Measurements from ENCODE around the gene MRC1. TPM values are rescaled to one million over a fixed set of nuclear protein-coding genes. Genes with fewer than 3 reads are reported as not detected.

Gene MRC1
- not detected for polyA plus RNA-seq

- Mint-ChIP-seq H3K4me1 (peaks cover 0 to 9% (median 0%) of the 10 kb centered on the region in 3 donors), H3K27ac (no peak within 1 kb of the TSS), H3K9me3 (no peaks in the 10 kb centered on the region), H3K4me3 (peak within 1 kb of the TSS in 1 of 4 donors; percentile 37), H3K36me3 (no peaks in the 10 kb centered on the region), H3K27me3 (peaks cover 28% of the 10 kb centered on the region)
These were observed at the start of gene MRC1 for GRCh38 chr10:17808971-17809841. TSS of gene MRC1 (plus strand) at chr10:17809348. CDS start at chr10:17809466, 118 bp downstream.

GRCh38 chr10:17764142-17764541, 45.0 kb upstream of the MRC1 start:
- no peaks in the 10 kb centered on the region for H3K4me1 Mint-ChIP-seq
- no peak overlapping the region for H3K27ac Mint-ChIP-seq
- peaks cover 0 to 4% (median 2%) of the 10 kb centered on the region in 3 donors for H3K9me3 Mint-ChIP-seq
- H3K36me3 Mint-ChIP-seq = peaks cover 4% of the 10 kb centered on the region
- H3K4me3 Mint-ChIP-seq = no peak overlapping the region
- peaks cover under 1% of the 10 kb centered on the region for H3K27me3 Mint-ChIP-seq

GRCh38 chr10:17765602-17766001, 43.5 kb upstream of the MRC1 start:
- Mint-ChIP-seq H3K4me1 (no peaks in the 10 kb centered on the region), H3K27ac (no peak overlapping the region), H3K4me3 (no peak overlapping the region), H3K27me3 (peaks cover 3% of the 10 kb centered on the region), H3K36me3 (peaks cover 1% of the 10 kb centered on the region), H3K9me3 (peaks cover 0 to 4% (median 2%) of the 10 kb centered on the region in 3 donors)

GRCh38 chr10:17766731-17767130, 42.4 kb upstream of the MRC1 start:
- no peak overlapping the region for H3K4me3 Mint-ChIP-seq
- H3K27me3 Mint-ChIP-seq = peaks cover 3% of the 10 kb centered on the region
- peaks cover 0 to 2% (median 2%) of the 10 kb centered on the region in 3 donors for H3K9me3 Mint-ChIP-seq
- H3K27ac Mint-ChIP-seq = no peak overlapping the region
- H3K36me3 Mint-ChIP-seq = no peaks in the 10 kb centered on the region
- no peaks in the 10 kb centered on the region for H3K4me1 Mint-ChIP-seq

GRCh38 chr10:17768496-17768895, 40.7 kb upstream of the MRC1 start:
- H3K27ac Mint-ChIP-seq = no peak overlapping the region
- peaks cover 3% of the 10 kb centered on the region for H3K27me3 Mint-ChIP-seq
- peaks cover 0 to 2% (median 2%) of the 10 kb centered on the region in 3 donors for H3K9me3 Mint-ChIP-seq
- H3K36me3 Mint-ChIP-seq = no peaks in the 10 kb centered on the region
- no peaks in the 10 kb centered on the region for H3K4me1 Mint-ChIP-seq
- no peak overlapping the region for H3K4me3 Mint-ChIP-seq

GRCh38 chr10:17768957-17769356, 40.2 kb upstream of the MRC1 start:
- peaks cover 3% of the 10 kb centered on the region for H3K27me3 Mint-ChIP-seq
- H3K4me1 Mint-ChIP-seq = no peaks in the 10 kb centered on the region
- peaks cover 0 to 2% (median 2%) of the 10 kb centered on the region in 3 donors for H3K9me3 Mint-ChIP-seq
- H3K4me3 Mint-ChIP-seq = no peak overlapping the region
- no peak overlapping the region for H3K27ac Mint-ChIP-seq
- no peaks in the 10 kb centered on the region for H3K36me3 Mint-ChIP-seq

GRCh38 chr10:17771017-17771416, 38.1 kb upstream of the MRC1 start:
- Mint-ChIP-seq H3K4me3 (no peak overlapping the region), H3K9me3 (peaks cover 0 to 2% (median 0%) of the 10 kb centered on the region in 3 donors), H3K27ac (no peak overlapping the region), H3K4me1 (no peaks in the 10 kb centered on the region), H3K27me3 (peaks cover 3% of the 10 kb centered on the region), H3K36me3 (no peaks in the 10 kb centered on the region)

- Mint-ChIP-seq H3K27ac (no peak overlapping the region), H3K27me3 (peaks cover 2% of the 10 kb centered on the region), H3K4me3 (no peak overlapping the region), H3K4me1 (peaks cover 0 to 2% (median 0%) of the 10 kb centered on the region in 3 donors), H3K36me3 (peaks cover 1% of the 10 kb centered on the region), H3K9me3 (no peaks in the 10 kb centered on the region)
These were observed 29.4 kb upstream of the MRC1 start for GRCh38 chr10:17779784-17780183.

GRCh38 chr10:17780727-17781126, 28.4 kb upstream of the MRC1 start:
- peaks cover 2% of the 10 kb centered on the region for H3K27me3 Mint-ChIP-seq
- peaks cover 0 to 2% (median 0%) of the 10 kb centered on the region in 3 donors for H3K4me1 Mint-ChIP-seq
- H3K36me3 Mint-ChIP-seq = peaks cover 1% of the 10 kb centered on the region
- H3K27ac Mint-ChIP-seq = no peak overlapping the region
- H3K9me3 Mint-ChIP-seq = no peaks in the 10 kb centered on the region
- no peak overlapping the region for H3K4me3 Mint-ChIP-seq

- Mint-ChIP-seq H3K27ac (no peak overlapping the region), H3K4me3 (no peak overlapping the region), H3K27me3 (peaks cover 2% of the 10 kb centered on the region), H3K9me3 (no peaks in the 10 kb centered on the region), H3K36me3 (peaks cover 1% of the 10 kb centered on the region), H3K4me1 (peaks cover 0 to 2% (median 0%) of the 10 kb centered on the region in 3 donors)
These were observed 27.3 kb upstream of the MRC1 start for GRCh38 chr10:17781856-17782255.

- H3K4me1 Mint-ChIP-seq = peaks cover 0 to 2% (median 0%) of the 10 kb centered on the region in 3 donors
- H3K36me3 Mint-ChIP-seq = peaks cover 1% of the 10 kb centered on the region
- peak overlapping the region in 2 of 4 donors; percentile 20 to 34 for H3K4me3 Mint-ChIP-seq
- H3K27me3 Mint-ChIP-seq = peaks cover 2% of the 10 kb centered on the region
- H3K27ac Mint-ChIP-seq = no peak overlapping the region
- no peaks in the 10 kb centered on the region for H3K9me3 Mint-ChIP-seq
These were observed 26.1 kb upstream of the MRC1 start for GRCh38 chr10:17782921-17783665.

GRCh38 chr10:17783751-17784150, 25.4 kb upstream of the MRC1 start:
- Mint-ChIP-seq H3K36me3 (peaks cover 1% of the 10 kb centered on the region), H3K27me3 (peaks cover 1% of the 10 kb centered on the region), H3K9me3 (no peaks in the 10 kb centered on the region), H3K27ac (no peak overlapping the region), H3K4me1 (peaks cover 0 to 2% (median 0%) of the 10 kb centered on the region in 3 donors), H3K4me3 (no peak overlapping the region)

GRCh38 chr10:17784688-17785087, 24.5 kb upstream of the MRC1 start:
- H3K4me1 Mint-ChIP-seq = peaks cover 0 to 2% (median 0%) of the 10 kb centered on the region in 3 donors
- H3K4me3 Mint-ChIP-seq = no peak overlapping the region
- H3K9me3 Mint-ChIP-seq = no peaks in the 10 kb centered on the region
- H3K27me3 Mint-ChIP-seq = no peaks in the 10 kb centered on the region
- H3K36me3 Mint-ChIP-seq = no peaks in the 10 kb centered on the region
- H3K27ac Mint-ChIP-seq = no peak overlapping the region

GRCh38 chr10:17785276-17785930, 23.7 kb upstream of the MRC1 start:
- Mint-ChIP-seq H3K4me3 (no peak overlapping the region), H3K36me3 (no peaks in the 10 kb centered on the region), H3K27ac (no peak overlapping the region), H3K9me3 (no peaks in the 10 kb centered on the region), H3K4me1 (peaks cover 0 to 2% (median 0%) of the 10 kb centered on the region in 3 donors), H3K27me3 (no peaks in the 10 kb centered on the region)
